GM18951 (cell line): ENCODE results near the gene DEDD.
A peak's percentile ranks its signal among the peaks of the same experiment; 100 is the strongest.

ENCODE experiments used
- POLR2A ChIP-seq: IDR thresholded peaks from 4 replicates; pipeline ENCODE4 v1.6.1; 2011; ENCODE audit warnings: mild to moderate bottlenecking; ENCODE audit not compliant: insufficient read length, insufficient read depth; ENCODE audit errors: extremely low read depth
- in situ Hi-C: fragments of 300-500 bp; cut with MboI; formaldehyde crosslinking; loops from one replicate; pipeline ENCODE4 v1.12.0; 2022; ENCODE audit warnings: low sequenced_read_pairs, mixed read lengths, inconsistent platforms; ENCODE audit not compliant: unreplicated experiment

Gene DEDD

GRCh38 chr1:161111527-161111926 lies 20.9 kb downstream of the DEDD start:
- in situ Hi-C loops, result no loop called here
- no peak for TF ChIP-seq POLR2A

- TF ChIP-seq POLR2A, result no peak
Measured at GRCh38 chr1:161111117-161111516, 21.4 kb downstream of the DEDD start.

GRCh38 chr1:161106431-161106830 lies 26.0 kb downstream of the DEDD start:
- in situ Hi-C loops, result no loop called here
- no peak for TF ChIP-seq POLR2A

More at GRCh38 chr1:161111117-161111516, 21.4 kb downstream of the DEDD start:
- in situ Hi-C loops, result no loop called here

- in situ Hi-C loops, result no loop called here
- TF ChIP-seq POLR2A, result no peak
Measured at GRCh38 chr1:161100556-161100955, 31.9 kb downstream of the DEDD start.

- no peak for TF ChIP-seq POLR2A
- in situ Hi-C loops, result no loop called here
Measured at GRCh38 chr1:161099090-161099802, 33.2 kb downstream of the DEDD start.

- peak; percentile 47 for TF ChIP-seq POLR2A
- in situ Hi-C loops, result no loop called here
Measured at GRCh38 chr1:161098210-161099068, 34.0 kb downstream of the DEDD start, which contains the start of gene KLHDC9. Gene KLHDC9 (plus strand): TSS chr1:161098361. CDS start chr1:161098536, 175 bp downstream.

- in situ Hi-C loops, result no loop called here
- TF ChIP-seq POLR2A, result no peak
Measured at GRCh38 chr1:161096530-161096929, 35.9 kb downstream of the DEDD start.

- in situ Hi-C loops, result no loop called here
- no peak for TF ChIP-seq POLR2A
Measured at GRCh38 chr1:161096015-161096414, 36.5 kb downstream of the DEDD start.

- no peak for TF ChIP-seq POLR2A
- in situ Hi-C loops, result no loop called here
Measured at GRCh38 chr1:161095230-161095629, 37.2 kb downstream of the DEDD start.

- TF ChIP-seq POLR2A, result no peak
- in situ Hi-C loops, result no loop called here
Measured at GRCh38 chr1:161094481-161094880, 38.0 kb downstream of the DEDD start.

GRCh38 chr1:161092621-161093028 lies 39.8 kb downstream of the DEDD start:
- in situ Hi-C loops, result no loop called here
- TF ChIP-seq POLR2A, result no peak

- no peak for TF ChIP-seq POLR2A
- in situ Hi-C loops, result no loop called here
Measured at GRCh38 chr1:161091796-161092507, 40.5 kb downstream of the DEDD start.

GRCh38 chr1:161091093-161091492 lies 41.4 kb downstream of the DEDD start:
- TF ChIP-seq POLR2A, result no peak
- in situ Hi-C loops, result no loop called here

- in situ Hi-C loops, result no loop called here
- TF ChIP-seq POLR2A, result no peak
Measured at GRCh38 chr1:161090617-161091016, 41.9 kb downstream of the DEDD start.

- TF ChIP-seq POLR2A, result no peak
- in situ Hi-C loops, result no loop called here
Measured at GRCh38 chr1:161089938-161090337, 42.5 kb downstream of the DEDD start.
